GM13977 (cell line): ENCODE results near the gene PHB1.

Source experiments
- DNase-seq: peaks from one replicate; pipeline ENCODE4 v3.0.0; 2012; ENCODE audit warnings: low spot score
- CTCF ChIP-seq: IDR thresholded peaks from 2 replicates; pipeline ENCODE4 v1.5.1; 2012; ENCODE audit warnings: mild to moderate bottlenecking, control low read depth; ENCODE audit not compliant: insufficient read depth; ENCODE audit errors: extremely low read depth, missing control alignments
- in situ Hi-C: fragments of 300-500 bp; cut with MboI; formaldehyde crosslinking; loops from one replicate; pipeline ENCODE4 v1.12.0; 2022; ENCODE audit warnings: low sequenced_read_pairs, low pct_unique_long_range_greater_than_20kb, mixed read lengths, inconsistent platforms; ENCODE audit not compliant: unreplicated experiment

Gene PHB1

GRCh38 chr17:49363251-49363650, 51.4 kb downstream of the PHB1 start:
- in situ Hi-C loops, result no loop called here
- TF ChIP-seq CTCF, result no peak
- DNase-seq, result no peak

GRCh38 chr17:49362723-49363117, 52.0 kb downstream of the PHB1 start:
- TF ChIP-seq CTCF, result no peak
- in situ Hi-C loops, result no loop called here
- DNase-seq, result peak; percentile 30

- TF ChIP-seq CTCF, result no peak
- in situ Hi-C loops, result no loop called here
Observed at GRCh38 chr17:49361902-49362722, 52.6 kb downstream of the PHB1 start, which contains the start of gene ZNF652. Gene ZNF652, minus strand, starts transcription at chr17:49362250. Its CDS starts 44,525 bp downstream, at chr17:49317725.

GRCh38 chr17:49361129-49361901, 53.4 kb downstream of the PHB1 start:
- no peak for TF ChIP-seq CTCF
- peak; percentile 77 for DNase-seq
- in situ Hi-C loops, result no loop called here

More at GRCh38 chr17:49361902-49362722, 52.6 kb downstream of the PHB1 start, which contains the start of gene ZNF652:
- DNase-seq, result peak; percentile 98

- no peak for DNase-seq
Observed at GRCh38 chr17:49360796-49361128, 53.9 kb downstream of the PHB1 start.

More at GRCh38 chr17:49360796-49361128, 53.9 kb downstream of the PHB1 start:
- TF ChIP-seq CTCF, result no peak
- in situ Hi-C loops, result no loop called here
